Kidney epithelial cell (primary cell): ENCODE results near the gene ZNF74. TPM values are rescaled to one million over a fixed set of nuclear protein-coding genes. Genes with fewer than 3 reads are reported as not detected.
"Not testable (repeated sequence)": the region's sequence is repeated elsewhere in the genome, so short reads cannot be mapped to it uniquely, and the experiment has no call there.

Experiments
- DNase-seq: peaks from one replicate; pipeline ENCODE4 v3.0.0-alpha.2; 2010; ENCODE audit warnings: low read depth
- H3K27me3 ChIP-seq: 2 replicates; pipeline ENCODE4 v1.6.0; 2011; ENCODE audit warnings: low read length; ENCODE audit not compliant: control insufficient read depth, insufficient read depth
- H3K36me3 ChIP-seq: 2 replicates; pipeline ENCODE4 v1.5.1; 2011; ENCODE audit warnings: low read length; ENCODE audit not compliant: control insufficient read depth, insufficient read depth
- H3K4me3 ChIP-seq: 2 replicates; pipeline ENCODE4 v1.5.1; 2011; ENCODE audit warnings: low read depth, mild to moderate bottlenecking, control low read depth, low read length
- total RNA-seq: library from RNA; depleted of rRNA; stranded (reverse); fragments of >200 nt; gene quantifications from 2 replicates; pipeline ENCODE4 v1.2.3, GENCODE V29; 2015
- TF ChIP-seq, protein P1 (sequence below): IDR thresholded peaks from 2 replicates; pipeline ENCODE4 v1.5.1; 2011; ENCODE audit warnings: mild to moderate bottlenecking, moderate library complexity, low read length, control low read depth, inconsistent platforms; ENCODE audit not compliant: insufficient read depth, poor library complexity, severe bottlenecking

ZNF74 gene
- total RNA-seq, 1 donor from 2014 or later, result 23.5 TPM

DNA sequence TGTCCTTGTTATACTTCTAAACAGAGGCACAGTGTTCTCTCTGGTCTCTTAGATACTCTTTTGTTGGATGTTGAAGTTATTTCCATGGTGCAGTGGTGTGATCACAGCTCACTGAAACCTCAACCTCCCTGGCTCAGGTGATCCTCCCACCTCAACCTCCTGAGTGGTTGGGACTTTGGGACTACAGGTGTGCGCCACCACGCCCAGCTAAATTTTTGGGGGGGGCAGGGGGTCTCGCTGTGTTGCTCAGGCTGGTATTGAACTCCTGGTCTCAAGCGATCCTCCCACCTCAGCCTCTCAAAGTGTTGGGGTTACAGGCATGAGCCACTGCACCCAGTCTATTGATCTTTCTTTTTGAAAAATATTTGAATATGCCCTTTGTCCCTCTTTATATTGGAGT is 14.9 kb downstream of the ZNF74 start:
- peaks cover 3% of the 10 kb centered on the region for H3K36me3 ChIP-seq
- no peak overlapping the region for H3K4me3 ChIP-seq
- TF ChIP-seq, protein P1, sequence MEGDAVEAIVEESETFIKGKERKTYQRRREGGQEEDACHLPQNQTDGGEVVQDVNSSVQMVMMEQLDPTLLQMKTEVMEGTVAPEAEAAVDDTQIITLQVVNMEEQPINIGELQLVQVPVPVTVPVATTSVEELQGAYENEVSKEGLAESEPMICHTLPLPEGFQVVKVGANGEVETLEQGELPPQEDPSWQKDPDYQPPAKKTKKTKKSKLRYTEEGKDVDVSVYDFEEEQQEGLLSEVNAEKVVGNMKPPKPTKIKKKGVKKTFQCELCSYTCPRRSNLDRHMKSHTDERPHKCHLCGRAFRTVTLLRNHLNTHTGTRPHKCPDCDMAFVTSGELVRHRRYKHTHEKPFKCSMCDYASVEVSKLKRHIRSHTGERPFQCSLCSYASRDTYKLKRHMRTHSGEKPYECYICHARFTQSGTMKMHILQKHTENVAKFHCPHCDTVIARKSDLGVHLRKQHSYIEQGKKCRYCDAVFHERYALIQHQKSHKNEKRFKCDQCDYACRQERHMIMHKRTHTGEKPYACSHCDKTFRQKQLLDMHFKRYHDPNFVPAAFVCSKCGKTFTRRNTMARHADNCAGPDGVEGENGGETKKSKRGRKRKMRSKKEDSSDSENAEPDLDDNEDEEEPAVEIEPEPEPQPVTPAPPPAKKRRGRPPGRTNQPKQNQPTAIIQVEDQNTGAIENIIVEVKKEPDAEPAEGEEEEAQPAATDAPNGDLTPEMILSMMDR, result no peak
- no peaks in the 10 kb centered on the region for H3K27me3 ChIP-seq
- no peak for DNase-seq

DNA sequence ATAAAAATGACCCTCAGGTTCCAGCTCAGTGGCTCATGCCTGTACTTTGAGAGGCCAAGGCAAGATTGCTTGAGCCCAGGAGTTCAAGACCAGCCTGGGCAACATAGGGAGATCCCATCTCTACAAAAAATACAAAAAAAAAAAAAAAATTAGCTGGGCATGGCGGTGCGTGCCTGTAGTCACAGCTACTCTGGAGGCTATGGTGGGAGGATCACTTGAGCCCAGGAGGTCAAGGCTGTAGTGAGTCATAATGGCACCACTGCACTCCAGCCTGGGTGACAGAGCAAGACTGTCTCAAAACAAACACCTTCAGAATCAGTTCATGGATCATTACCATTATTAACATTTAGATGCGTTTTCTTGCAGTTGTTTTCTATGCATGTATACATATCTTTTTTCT is 15.4 kb downstream of the ZNF74 start:
- not testable (repeated sequence) for H3K4me3 ChIP-seq, H3K27me3 ChIP-seq, H3K36me3 ChIP-seq, DNase-seq

DNA sequence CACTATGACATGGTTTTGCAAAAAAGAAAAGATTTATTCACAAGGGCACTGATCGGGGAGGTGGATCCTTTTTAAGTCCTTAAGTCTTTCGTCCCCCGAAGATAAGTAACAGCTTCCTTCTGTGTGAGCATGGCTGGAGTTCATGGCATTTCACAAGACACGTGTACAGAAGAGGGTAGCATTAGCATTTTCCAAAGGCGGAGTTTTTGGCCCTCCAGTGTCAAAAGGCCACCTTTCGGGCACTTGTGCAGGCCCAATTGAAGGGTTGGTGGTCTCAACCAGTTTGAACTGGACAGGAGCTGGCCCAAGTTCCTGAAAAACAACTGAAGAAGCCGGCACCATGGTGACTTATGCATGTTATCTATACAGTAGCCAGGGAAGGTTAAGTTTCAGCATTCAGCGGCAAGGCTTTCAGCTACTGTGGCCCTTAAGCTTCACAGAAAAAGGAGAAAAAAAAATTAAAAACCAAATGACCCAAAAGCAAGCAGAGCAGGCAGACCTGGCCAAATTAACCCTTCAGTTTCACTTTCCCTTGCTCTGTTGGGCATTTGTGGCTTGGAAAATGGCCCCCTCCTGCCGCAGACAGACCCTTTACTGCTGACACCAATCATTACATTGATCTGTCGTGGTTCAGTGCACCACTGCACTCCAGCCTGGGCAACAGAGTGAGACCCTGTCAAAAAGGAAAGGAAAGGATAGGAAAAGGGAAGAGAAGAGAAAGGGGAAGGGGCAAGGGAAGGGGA is 18.7 kb downstream of the ZNF74 start:
- TF ChIP-seq, protein P1, result no peak
- Histone ChIP-seq H3K36me3 (no peaks in the 10 kb centered on the region), H3K4me3 (no peak overlapping the region), H3K27me3 (no peaks in the 10 kb centered on the region)
- DNase-seq, result no peak

DNA sequence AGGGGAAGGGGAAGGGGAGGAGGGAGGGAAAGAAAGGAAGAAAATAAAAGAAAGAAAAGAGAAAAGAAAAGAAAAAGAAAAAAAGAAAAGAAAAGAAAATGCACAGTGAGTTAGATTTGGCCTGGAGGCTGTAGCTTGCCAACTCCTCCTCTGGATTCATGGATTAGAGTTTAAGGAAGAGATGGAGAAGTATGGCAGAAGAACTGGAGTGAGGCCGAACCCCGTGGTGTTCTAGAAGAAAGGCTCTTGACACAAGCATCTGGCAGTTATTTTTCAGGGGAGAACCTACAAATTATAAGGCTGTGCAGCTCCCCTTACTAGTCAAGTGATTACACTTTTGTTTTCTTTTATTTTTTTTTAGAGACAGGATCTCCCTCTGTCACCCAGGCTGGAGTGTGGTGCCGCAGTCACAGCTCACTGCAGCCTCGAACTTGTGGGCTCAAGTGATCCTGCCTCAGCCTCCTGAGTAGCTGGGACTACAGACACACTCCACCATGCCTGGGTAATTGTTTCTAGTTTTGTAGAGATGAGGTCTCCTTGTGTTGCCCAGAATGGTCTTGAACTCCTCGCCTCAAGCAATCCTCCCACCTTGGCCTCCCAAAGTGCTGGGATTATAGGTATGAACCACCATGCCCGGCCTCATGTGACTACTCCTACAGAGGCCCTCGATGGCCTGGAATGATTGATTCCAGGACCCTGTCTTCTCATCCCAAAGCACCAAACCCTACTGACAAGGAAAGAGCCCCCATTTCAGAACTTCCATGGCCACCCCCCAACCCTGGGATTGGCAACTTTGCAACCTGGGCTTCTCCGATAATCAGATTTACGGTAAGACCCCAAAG is 19.5 kb downstream of the ZNF74 start:
- Histone ChIP-seq H3K4me3 (no peak overlapping the region), H3K27me3 (no peaks in the 10 kb centered on the region), H3K36me3 (no peaks in the 10 kb centered on the region)
- DNase-seq, result no peak
- TF ChIP-seq, protein P1, result no peak

DNA sequence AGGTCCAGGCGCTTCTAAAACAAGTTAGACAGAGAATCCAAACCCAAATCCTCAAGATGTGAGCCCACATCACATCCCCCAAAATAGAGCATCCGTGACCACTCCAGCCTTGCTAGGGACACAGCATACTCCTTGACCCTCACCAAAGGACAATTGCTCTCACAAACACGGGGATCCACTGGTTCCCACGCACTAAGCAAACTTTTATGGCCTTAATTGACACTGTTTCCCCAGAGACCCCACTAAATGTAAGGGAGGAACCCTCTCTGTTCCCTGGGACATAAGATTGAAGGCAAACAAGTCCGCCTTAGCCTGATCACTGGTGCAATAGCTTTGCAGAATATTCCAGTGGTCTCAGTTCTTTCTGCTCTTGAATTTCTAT is 20.1 kb downstream of the ZNF74 start:
- Histone ChIP-seq H3K27me3 (no peaks in the 10 kb centered on the region), H3K4me3 (no peak overlapping the region), H3K36me3 (no peaks in the 10 kb centered on the region)
- TF ChIP-seq, protein P1, result no peak
- DNase-seq, result no peak

DNA sequence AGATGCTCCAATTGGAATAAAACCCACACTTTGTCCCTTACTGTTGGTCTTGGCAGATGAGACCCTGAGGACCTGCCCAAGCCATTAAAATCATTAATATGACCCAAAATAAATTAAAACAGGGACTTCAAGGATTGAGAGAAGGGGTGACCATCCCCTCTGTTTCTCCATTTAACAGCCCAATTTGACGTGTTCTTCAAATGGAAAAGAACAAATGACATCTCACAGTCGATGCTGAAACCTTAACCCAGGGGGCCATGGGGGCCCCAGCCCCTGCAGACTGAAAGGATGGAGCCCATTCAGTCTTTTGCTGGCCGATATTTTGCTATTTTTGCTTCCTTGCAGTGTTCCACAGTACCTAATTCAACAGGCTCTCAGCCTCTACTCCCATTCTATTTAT is 20.5 kb downstream of the ZNF74 start:
- Histone ChIP-seq H3K4me3 (no peak overlapping the region), H3K27me3 (no peaks in the 10 kb centered on the region), H3K36me3 (no peaks in the 10 kb centered on the region)
- DNase-seq, result no peak
- TF ChIP-seq, protein P1, result no peak

DNA sequence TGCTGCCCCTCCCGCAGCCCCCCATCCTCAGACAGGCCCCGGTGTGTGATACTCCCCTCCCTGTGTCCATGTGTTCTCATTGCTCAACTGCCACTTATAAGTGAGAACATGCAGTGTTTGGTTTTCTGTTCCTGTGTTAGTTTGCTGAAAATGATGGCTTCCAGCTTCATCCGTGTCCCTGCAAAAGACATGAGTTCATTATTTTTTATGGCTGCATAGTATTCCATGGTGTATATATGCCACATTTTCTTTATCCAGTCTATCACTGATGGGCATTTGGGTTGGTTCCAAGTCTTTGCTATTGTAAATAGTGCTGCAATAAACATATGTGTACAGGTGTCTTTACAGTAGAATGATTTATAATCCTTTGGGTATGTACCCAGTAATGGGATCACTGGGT is 21.3 kb downstream of the ZNF74 start:
- H3K36me3 ChIP-seq, H3K4me3 ChIP-seq, DNase-seq, H3K27me3 ChIP-seq: not testable (repeated sequence)

DNA sequence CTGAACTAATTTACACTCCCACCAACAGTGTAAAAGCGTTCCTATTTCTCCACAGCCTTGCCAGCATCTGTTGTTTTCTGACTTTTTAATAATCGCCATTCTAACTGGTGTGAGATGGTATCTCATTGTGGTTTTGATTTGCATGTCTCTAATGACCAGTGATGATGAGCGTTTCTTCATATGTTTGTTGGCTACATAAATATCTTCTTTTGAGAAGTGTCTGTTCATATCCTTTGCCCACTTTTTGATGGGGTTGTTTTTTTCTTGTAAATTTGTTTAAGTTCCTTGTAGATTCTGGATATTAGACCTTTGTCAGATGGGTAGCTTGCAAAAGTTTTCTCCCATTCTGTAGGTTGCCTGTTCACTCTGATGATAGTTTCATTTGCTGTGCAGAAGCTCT is 21.7 kb downstream of the ZNF74 start:
- not testable (repeated sequence) for H3K36me3 ChIP-seq, H3K4me3 ChIP-seq, H3K27me3 ChIP-seq, DNase-seq
